Measurements from ENCODE around the gene ARSG. TPM values are rescaled to one million over a fixed set of nuclear protein-coding genes. Genes with fewer than 3 reads are reported as not detected.

Gene ARSG
- total and polyA plus RNA-seq, 4 donors, result 1.5 to 5.4 (median 2.3) TPM

DNA sequence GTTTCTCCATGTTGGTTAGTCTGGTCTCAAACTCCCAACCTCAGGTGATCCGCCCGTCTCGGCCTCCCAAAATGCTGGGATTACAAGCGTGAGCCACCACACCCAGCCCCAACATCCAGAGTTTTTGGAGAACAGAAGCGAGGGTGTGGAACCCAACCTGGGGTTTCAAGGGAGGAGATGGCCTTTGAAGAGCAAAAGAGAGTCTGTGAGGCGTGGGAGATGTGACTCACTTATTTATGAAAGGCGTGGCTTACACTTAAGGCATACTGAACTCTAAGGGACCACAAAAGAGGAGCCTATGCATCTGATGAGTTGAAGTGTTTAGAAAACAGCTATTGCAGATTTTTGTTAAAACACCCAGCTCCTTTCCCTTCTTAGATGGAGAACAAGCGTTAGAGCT is 18.9 kb downstream of the ARSG start:
- no peak for DNase-seq (ENCODE audit: low spot score)
- Histone ChIP-seq H3K36me3 (ENCODE audit: control insufficient read depth in 4 of 4, insufficient read depth in 3 of 4, low read depth in 1 of 4, low read length in 3 of 4) (no peaks in the 10 kb centered on the region), H3K4me1 (ENCODE audit: control insufficient read depth in 4 of 4, insufficient read depth in 4 of 4, low read length in 3 of 4) (no peaks in the 10 kb centered on the region), H3K27ac (ENCODE audit: low read depth in 1 of 2, low read length in 2 of 2) (no peak overlapping the region), H3K9ac (ENCODE audit: low read depth in 1 of 2, low read length in 2 of 2) (no peak overlapping the region), H3K9me3 (ENCODE audit: control insufficient read depth in 4 of 4, low read length in 3 of 4) (no peaks in the 10 kb centered on the region), H3K4me3 (ENCODE audit: low read depth in 1 of 3, low read length in 3 of 3) (no peak overlapping the region), H3K27me3 (ENCODE audit: control insufficient read depth in 4 of 4, insufficient read depth in 4 of 4, low read length in 3 of 4) (no peaks in the 10 kb centered on the region)
- WGBS, result 93% methylated on average over 8 of the region's 8 CpGs
- TF ChIP-seq, protein P1, sequence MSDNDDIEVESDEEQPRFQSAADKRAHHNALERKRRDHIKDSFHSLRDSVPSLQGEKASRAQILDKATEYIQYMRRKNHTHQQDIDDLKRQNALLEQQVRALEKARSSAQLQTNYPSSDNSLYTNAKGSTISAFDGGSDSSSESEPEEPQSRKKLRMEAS (IDR thresholded peaks at IDR 0.05), result no peak
- TF ChIP-seq FOXA1 (IDR thresholded peaks at IDR 0.05) (no peak), HNF4A (conservative IDR thresholded peaks at IDR 0.05) (no peak), TAF1 (conservative IDR thresholded peaks at IDR 0.05) (no peak), REST (IDR thresholded peaks at IDR 0.05) (no peak), GABPA (IDR thresholded peaks at IDR 0.05 in 1 of 2, conservative IDR thresholded peaks at IDR 0.05 in 1 of 2) (no peak), EGR1 (IDR thresholded peaks at IDR 0.05; ENCODE audit: low read depth in 2 of 2) (no peak), RXRA (IDR thresholded peaks at IDR 0.05) (no peak), JUND (IDR thresholded peaks at IDR 0.05) (no peak), HNF4G (IDR thresholded peaks at IDR 0.05) (no peak)
- TF ChIP-seq, protein P2, sequence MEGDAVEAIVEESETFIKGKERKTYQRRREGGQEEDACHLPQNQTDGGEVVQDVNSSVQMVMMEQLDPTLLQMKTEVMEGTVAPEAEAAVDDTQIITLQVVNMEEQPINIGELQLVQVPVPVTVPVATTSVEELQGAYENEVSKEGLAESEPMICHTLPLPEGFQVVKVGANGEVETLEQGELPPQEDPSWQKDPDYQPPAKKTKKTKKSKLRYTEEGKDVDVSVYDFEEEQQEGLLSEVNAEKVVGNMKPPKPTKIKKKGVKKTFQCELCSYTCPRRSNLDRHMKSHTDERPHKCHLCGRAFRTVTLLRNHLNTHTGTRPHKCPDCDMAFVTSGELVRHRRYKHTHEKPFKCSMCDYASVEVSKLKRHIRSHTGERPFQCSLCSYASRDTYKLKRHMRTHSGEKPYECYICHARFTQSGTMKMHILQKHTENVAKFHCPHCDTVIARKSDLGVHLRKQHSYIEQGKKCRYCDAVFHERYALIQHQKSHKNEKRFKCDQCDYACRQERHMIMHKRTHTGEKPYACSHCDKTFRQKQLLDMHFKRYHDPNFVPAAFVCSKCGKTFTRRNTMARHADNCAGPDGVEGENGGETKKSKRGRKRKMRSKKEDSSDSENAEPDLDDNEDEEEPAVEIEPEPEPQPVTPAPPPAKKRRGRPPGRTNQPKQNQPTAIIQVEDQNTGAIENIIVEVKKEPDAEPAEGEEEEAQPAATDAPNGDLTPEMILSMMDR (IDR thresholded peaks at IDR 0.05; ENCODE audit: low read depth, low read length, missing input control), result no peak

DNA sequence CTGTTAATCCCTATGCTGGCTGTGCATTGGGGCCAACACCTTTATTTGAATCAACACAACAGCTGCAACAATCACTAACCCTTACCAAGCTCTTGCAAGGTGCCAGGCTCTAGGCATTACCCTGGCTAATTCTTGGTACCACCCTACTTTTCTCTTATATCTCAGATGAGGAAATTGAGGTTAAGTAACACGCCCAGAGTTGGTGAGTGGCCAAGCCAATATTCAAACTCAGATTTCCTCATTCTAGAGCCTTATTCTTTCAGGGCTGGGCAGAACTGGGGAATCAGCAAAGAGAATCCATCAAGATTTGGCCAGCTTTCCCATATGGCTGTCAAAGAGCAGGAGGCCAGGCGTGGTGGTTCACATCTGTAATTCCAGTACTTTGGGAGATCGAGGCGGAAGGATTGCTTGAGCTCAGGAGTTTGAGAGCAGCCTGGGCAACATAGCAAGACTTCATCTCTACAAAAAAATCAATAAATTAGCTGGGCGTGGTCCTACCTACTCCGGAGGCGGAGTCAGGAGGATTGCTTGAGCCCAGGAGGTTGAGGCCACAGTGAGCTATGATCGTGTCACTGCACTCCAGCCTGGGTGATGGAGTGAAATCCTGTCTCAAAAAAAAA is 23.7 kb downstream of the ARSG start:
- no peak overlapping the region for H3K27ac ChIP-seq (ENCODE audit: low read depth in 1 of 2, low read length in 2 of 2)
- H3K4me1 ChIP-seq (ENCODE audit: control insufficient read depth in 4 of 4, insufficient read depth in 4 of 4, low read length in 3 of 4), result no peaks in the 10 kb centered on the region
- H3K9ac ChIP-seq (ENCODE audit: low read depth in 1 of 2, low read length in 2 of 2), result no peak overlapping the region
- TF ChIP-seq GABPA (IDR thresholded peaks at IDR 0.05 in 1 of 2, conservative IDR thresholded peaks at IDR 0.05 in 1 of 2) (no peak), FOXA1 (IDR thresholded peaks at IDR 0.05) (no peak), RXRA (IDR thresholded peaks at IDR 0.05) (no peak), HNF4A (conservative IDR thresholded peaks at IDR 0.05) (no peak), RAD21 (IDR thresholded peaks at IDR 0.05) (no peak), TAF1 (conservative IDR thresholded peaks at IDR 0.05) (no peak), ZBTB33 (IDR thresholded peaks at IDR 0.05) (no peak), SP1 (IDR thresholded peaks at IDR 0.05) (no peak), HNF4G (IDR thresholded peaks at IDR 0.05) (no peak), EGR1 (IDR thresholded peaks at IDR 0.05; ENCODE audit: low read depth in 2 of 2) (no peak), NR2F2 (IDR thresholded peaks at IDR 0.05) (no peak), FOXA2 (IDR thresholded peaks at IDR 0.05) (no peak), JUND (IDR thresholded peaks at IDR 0.05) (no peak), YY1 (IDR thresholded peaks at IDR 0.05) (no peak), REST (IDR thresholded peaks at IDR 0.05) (no peak)
- TF ChIP-seq, protein P1 (IDR thresholded peaks at IDR 0.05), result no peak
- TF ChIP-seq, protein P2 (IDR thresholded peaks at IDR 0.05; ENCODE audit: low read depth, low read length, missing input control), result no peak
- no peaks in the 10 kb centered on the region for H3K9me3 ChIP-seq (ENCODE audit: control insufficient read depth in 4 of 4, low read length in 3 of 4)
- DNase-seq (ENCODE audit: low spot score), result no peak
- 87% methylated on average over 8 of the region's 8 CpGs for WGBS
- no peaks in the 10 kb centered on the region for H3K27me3 ChIP-seq (ENCODE audit: control insufficient read depth in 4 of 4, insufficient read depth in 4 of 4, low read length in 3 of 4)
- no peak overlapping the region for H3K4me3 ChIP-seq (ENCODE audit: low read depth in 1 of 3, low read length in 3 of 3)
- no peaks in the 10 kb centered on the region for H3K36me3 ChIP-seq (ENCODE audit: control insufficient read depth in 4 of 4, insufficient read depth in 3 of 4, low read depth in 1 of 4, low read length in 3 of 4)
